Smooth muscle cell (in vitro differentiated cells): Measurements from ENCODE around the gene PRKCA. TPM values are rescaled to one million over a fixed set of nuclear protein-coding genes. Genes with fewer than 3 reads are reported as not detected.

ENCODE experiments used
- DNase-seq: peaks from one replicate; lab custom pipeline; 2025; ENCODE audit not compliant: unreplicated experiment; lab: John Stamatoyannopoulos, UW
- H2AFZ ChIP-seq: fragments of 200-600 bp; sonication (generic); 2 replicates; pipeline ENCODE4 v1.6.0; 2016; ENCODE audit warnings: antibody characterized with exemption, low read depth, mild to moderate bottlenecking
- H3F3A ChIP-seq: fragments of 200-600 bp; sonication (generic); 2 replicates; pipeline ENCODE4 v1.6.0; 2017; ENCODE audit warnings: antibody characterized with exemption, low read depth
- H3K27ac ChIP-seq: fragments of 200-600 bp; sonication (generic); 2 replicates; pipeline ENCODE4 v1.5.1; 2016; ENCODE audit warnings: low read depth, mild to moderate bottlenecking
- H3K27me3 ChIP-seq: fragments of 200-600 bp; sonication (generic); 2 replicates; pipeline ENCODE4 v1.6.1; 2016; ENCODE audit warnings: low read depth, mild to moderate bottlenecking
- H3K36me3 ChIP-seq: fragments of 200-600 bp; sonication (generic); 2 replicates; pipeline ENCODE4 v1.5.1; 2016; ENCODE audit warnings: low read depth
- H3K4me1 ChIP-seq: fragments of 200-600 bp; sonication (generic); 2 replicates; pipeline ENCODE4 v1.5.1; 2016; ENCODE audit warnings: low read depth
- H3K4me2 ChIP-seq: fragments of 200-600 bp; sonication (generic); 2 replicates; pipeline ENCODE4 v1.6.0; 2016; ENCODE audit warnings: mild to moderate bottlenecking
- H3K4me3 ChIP-seq: fragments of 200-600 bp; sonication (generic); 2 replicates; pipeline ENCODE4 v1.5.1; 2016; ENCODE audit warnings: mild to moderate bottlenecking
- H3K79me2 ChIP-seq: fragments of 200-600 bp; sonication (generic); 2 replicates; pipeline ENCODE4 v1.6.0; 2016; ENCODE audit warnings: low read depth, mild to moderate bottlenecking
- H3K9ac ChIP-seq: fragments of 200-600 bp; sonication (generic); 2 replicates; pipeline ENCODE4 v1.6.0; 2016; ENCODE audit warnings: low read depth
- H3K9me3 ChIP-seq: fragments of 200-600 bp; sonication (generic); replicated peaks from 2 replicates; pipeline ENCODE4 v1.5.1; 2016; ENCODE audit warnings: low read depth
- H4K20me1 ChIP-seq: fragments of 200-600 bp; sonication (generic); 2 replicates; pipeline ENCODE4 v1.6.0; 2016; ENCODE audit warnings: low read depth
- CTCF ChIP-seq: fragments of 200-600 bp; sonication (generic); IDR thresholded peaks from 2 replicates; pipeline ENCODE4 v1.5.1; 2017; ENCODE audit warnings: borderline replicate concordance, mild to moderate bottlenecking, antibody characterized with exemption; ENCODE audit not compliant: insufficient read depth, poor library complexity, severe bottlenecking
- WGBS: methylation state at CpG from one replicate; pipeline ENCODE4 v1.1.7; 2016; ENCODE audit warnings: low lambda C conversion rate; 5-methylcytosine and 5-hydroxymethylcytosine counted together
- polyA plus RNA-seq: library from polyadenylated mRNA; unstranded; fragments of >200 nt; fragmentation: Nextera tagmentation; extraction: Ambion mirVana; gene quantifications from 2 replicates; pipeline ENCODE4 v1.2.1, GENCODE V29; 2016
- total RNA-seq: library from RNA; depleted of rRNA; stranded (reverse); fragments of >200 nt; gene quantifications from 2 replicates; pipeline ENCODE4 v1.2.3, GENCODE V29; 2014

Gene PRKCA
- total and polyA plus RNA-seq, 2 experiments from 2014 or later: 0.78 to 7.1 TPM

DNA sequence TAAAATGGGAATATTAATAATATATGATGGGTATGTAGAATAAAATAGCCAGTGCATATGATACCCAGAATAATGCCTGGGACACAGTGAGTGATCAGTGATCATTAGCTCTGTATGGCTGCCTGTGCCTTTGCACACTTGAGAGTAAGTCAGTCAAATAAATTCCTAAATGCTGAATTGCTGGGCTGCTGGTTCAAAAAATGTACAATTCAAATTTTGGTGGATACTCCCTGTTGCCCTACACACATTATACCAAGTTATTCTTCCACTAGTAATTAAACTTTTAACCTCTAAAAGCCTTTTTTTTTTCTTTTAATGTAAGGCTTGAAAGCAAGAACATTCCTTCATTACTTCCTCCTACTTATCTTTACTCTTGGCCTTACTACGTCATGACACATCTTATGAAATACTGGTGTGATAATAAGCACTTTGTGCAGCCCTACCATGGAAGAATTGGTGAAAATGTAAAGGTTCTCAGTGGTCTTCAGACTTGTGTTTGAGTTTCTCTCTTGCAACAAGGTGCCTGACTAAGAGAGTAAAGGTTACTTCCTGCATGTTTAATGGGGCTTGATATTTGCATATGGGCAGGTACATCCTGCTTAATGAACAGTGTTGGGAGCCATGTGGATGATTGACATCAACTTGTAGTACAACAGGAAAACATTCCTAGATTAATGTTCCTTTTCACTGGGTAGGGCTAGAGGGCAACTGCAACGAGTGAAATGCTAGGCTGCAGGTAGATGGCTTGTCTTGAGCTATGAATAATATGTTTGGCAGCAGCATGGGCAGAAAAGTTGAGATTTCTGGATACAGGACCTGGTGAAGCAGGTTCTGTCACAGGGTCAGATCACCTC lies 84.3 kb downstream of the PRKCA start:
- Histone ChIP-seq H4K20me1 (no peaks in the 10 kb centered on the region), H3F3A (no peaks in the 10 kb centered on the region), H3K9ac (no peak overlapping the region), H3K36me3 (no peaks in the 10 kb centered on the region), H3K79me2 (no peaks in the 10 kb centered on the region), H3K27me3 (no peaks in the 10 kb centered on the region), H3K4me3 (no peak overlapping the region), H3K9me3 (no peaks in the 10 kb centered on the region), H3K27ac (no peak overlapping the region), H2AFZ (no peak overlapping the region), H3K4me2 (no peak overlapping the region), H3K4me1 (peaks cover 15% of the 10 kb centered on the region)
- DNase-seq: no peak
- WGBS: 23% methylated on average over 2 of the region's 2 CpGs
- no peak for TF ChIP-seq CTCF

GRCh38 chr17:66387392-66387981 lies 85.1 kb downstream of the PRKCA start:
- Histone ChIP-seq H3K27ac (no peak overlapping the region), H4K20me1 (no peaks in the 10 kb centered on the region), H3K9ac (no peak overlapping the region), H3F3A (no peaks in the 10 kb centered on the region), H3K79me2 (no peaks in the 10 kb centered on the region), H3K9me3 (no peaks in the 10 kb centered on the region), H3K27me3 (no peaks in the 10 kb centered on the region), H3K4me2 (no peak overlapping the region), H2AFZ (no peak overlapping the region), H3K4me3 (no peak overlapping the region), H3K4me1 (peaks cover 15% of the 10 kb centered on the region), H3K36me3 (no peaks in the 10 kb centered on the region)
- DNase-seq: no peak
- no peak for TF ChIP-seq CTCF
- WGBS: 80% methylated on average over 7 of the region's 7 CpGs

GRCh38 chr17:66392783-66393437 lies 90.5 kb downstream of the PRKCA start:
- Histone ChIP-seq H3K4me3 (no peak overlapping the region), H2AFZ (no peak overlapping the region), H3K4me1 (peaks cover under 1% of the 10 kb centered on the region), H4K20me1 (no peaks in the 10 kb centered on the region), H3K27me3 (no peaks in the 10 kb centered on the region), H3K9ac (no peak overlapping the region), H3K36me3 (no peaks in the 10 kb centered on the region), H3F3A (no peaks in the 10 kb centered on the region), H3K27ac (no peak overlapping the region), H3K9me3 (no peaks in the 10 kb centered on the region), H3K79me2 (no peaks in the 10 kb centered on the region), H3K4me2 (no peak overlapping the region)
- 97% methylated on average over 7 of the region's 7 CpGs for WGBS
- DNase-seq: no peak
- TF ChIP-seq CTCF: no peak
